ENCODE data around the gene ZFR. TPM values are rescaled to one million over a fixed set of nuclear protein-coding genes. Genes with fewer than 3 reads are reported as not detected.

The ZFR gene
- polyA plus RNA-seq, 1 donor (not counting 4 experiments of a cell fraction or from before 2014, with no cell fraction given) = 58.7 TPM

DNA sequence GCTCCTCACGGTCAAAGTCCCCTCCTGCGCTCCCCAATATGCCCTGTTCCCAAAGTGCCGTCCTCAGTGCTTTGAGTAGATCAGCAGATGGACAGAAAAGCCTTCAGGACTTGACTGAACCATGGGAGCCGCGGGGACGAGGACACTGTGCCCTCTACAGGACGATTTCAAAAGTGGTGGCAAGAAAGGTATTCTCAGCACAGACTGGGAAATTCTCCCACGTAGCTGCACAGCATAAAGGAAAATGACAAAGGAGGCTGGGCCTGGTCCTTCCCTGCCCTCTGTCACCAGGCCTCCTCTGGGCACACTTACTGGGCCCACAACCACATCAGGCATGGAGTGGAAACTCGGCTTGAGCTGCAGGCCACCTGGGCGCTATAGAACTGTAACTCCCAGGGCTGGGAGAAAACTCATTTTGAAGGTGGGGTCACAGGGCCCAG, 115.1 kb downstream of the ZFR start:
- DNase-seq (ENCODE audit: low read depth, low spot score) = no peak
- no peak overlapping the region for H3K4me2 ChIP-seq (ENCODE audit: control insufficient read depth, extremely low read depth, insufficient read depth, low read depth, low read length)
- no peaks in the 10 kb centered on the region for H3K9me3 ChIP-seq (ENCODE audit: control insufficient read depth, low read depth, low read length)
- dilution Hi-C loops (cut with MboI; ENCODE audit: extremely low pct_ligation_motif_present, low sequenced_read_pairs) = no loop called here
- no peak overlapping the region for H3K9ac ChIP-seq (ENCODE audit: control insufficient read depth, extremely low read depth, insufficient read depth, low read length)
- no peak overlapping the region for H2AFZ ChIP-seq (ENCODE audit: control insufficient read depth, low read length)
- H3K9me1 ChIP-seq (ENCODE audit: control insufficient read depth, extremely low read depth, insufficient read depth, low read length) = no peaks in the 10 kb centered on the region
- H3K4me1 ChIP-seq (ENCODE audit: control insufficient read depth, extremely low read depth, insufficient read depth, low read length) = peaks cover 3% of the 10 kb centered on the region
- H3K27me3 ChIP-seq (ENCODE audit: control insufficient read depth, extremely low read depth, insufficient read depth, low read length) = no peaks in the 10 kb centered on the region
- no peak overlapping the region for H3K27ac ChIP-seq (ENCODE audit: control insufficient read depth, insufficient read depth, low read length)
- H3K79me2 ChIP-seq (ENCODE audit: control insufficient read depth, insufficient read depth, low read length) = no peaks in the 10 kb centered on the region
- FAIRE-seq = no peak
- H3K4me3 ChIP-seq (ENCODE audit: control insufficient read depth in 2 of 3, extremely low read depth in 1 of 3, insufficient read depth in 2 of 3, low read depth in 1 of 3, low read length in 3 of 3) = no peak overlapping the region
- no peaks in the 10 kb centered on the region for H3K36me3 ChIP-seq (ENCODE audit: control insufficient read depth in 2 of 2, extremely low read depth in 1 of 2, insufficient read depth in 2 of 2, low read length in 2 of 2)
- H4K20me1 ChIP-seq (ENCODE audit: control insufficient read depth, extremely low read depth, insufficient read depth, low read length) = no peaks in the 10 kb centered on the region
- no peak for TF ChIP-seq EZH2 (IDR thresholded peaks at IDR 0.05; ENCODE audit: low read length)
- TF ChIP-seq, protein P1, sequence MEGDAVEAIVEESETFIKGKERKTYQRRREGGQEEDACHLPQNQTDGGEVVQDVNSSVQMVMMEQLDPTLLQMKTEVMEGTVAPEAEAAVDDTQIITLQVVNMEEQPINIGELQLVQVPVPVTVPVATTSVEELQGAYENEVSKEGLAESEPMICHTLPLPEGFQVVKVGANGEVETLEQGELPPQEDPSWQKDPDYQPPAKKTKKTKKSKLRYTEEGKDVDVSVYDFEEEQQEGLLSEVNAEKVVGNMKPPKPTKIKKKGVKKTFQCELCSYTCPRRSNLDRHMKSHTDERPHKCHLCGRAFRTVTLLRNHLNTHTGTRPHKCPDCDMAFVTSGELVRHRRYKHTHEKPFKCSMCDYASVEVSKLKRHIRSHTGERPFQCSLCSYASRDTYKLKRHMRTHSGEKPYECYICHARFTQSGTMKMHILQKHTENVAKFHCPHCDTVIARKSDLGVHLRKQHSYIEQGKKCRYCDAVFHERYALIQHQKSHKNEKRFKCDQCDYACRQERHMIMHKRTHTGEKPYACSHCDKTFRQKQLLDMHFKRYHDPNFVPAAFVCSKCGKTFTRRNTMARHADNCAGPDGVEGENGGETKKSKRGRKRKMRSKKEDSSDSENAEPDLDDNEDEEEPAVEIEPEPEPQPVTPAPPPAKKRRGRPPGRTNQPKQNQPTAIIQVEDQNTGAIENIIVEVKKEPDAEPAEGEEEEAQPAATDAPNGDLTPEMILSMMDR (optimal IDR thresholded peaks at IDR 0.05 in 1 of 3, IDR thresholded peaks at IDR 0.05 in 1 of 3, conservative IDR thresholded peaks at IDR 0.05 in 1 of 3; ENCODE audit: extremely low read depth in 1 of 3, insufficient read depth in 2 of 3, low read length in 3 of 3) = peak; percentile 67 to 85 (median 68)

DNA sequence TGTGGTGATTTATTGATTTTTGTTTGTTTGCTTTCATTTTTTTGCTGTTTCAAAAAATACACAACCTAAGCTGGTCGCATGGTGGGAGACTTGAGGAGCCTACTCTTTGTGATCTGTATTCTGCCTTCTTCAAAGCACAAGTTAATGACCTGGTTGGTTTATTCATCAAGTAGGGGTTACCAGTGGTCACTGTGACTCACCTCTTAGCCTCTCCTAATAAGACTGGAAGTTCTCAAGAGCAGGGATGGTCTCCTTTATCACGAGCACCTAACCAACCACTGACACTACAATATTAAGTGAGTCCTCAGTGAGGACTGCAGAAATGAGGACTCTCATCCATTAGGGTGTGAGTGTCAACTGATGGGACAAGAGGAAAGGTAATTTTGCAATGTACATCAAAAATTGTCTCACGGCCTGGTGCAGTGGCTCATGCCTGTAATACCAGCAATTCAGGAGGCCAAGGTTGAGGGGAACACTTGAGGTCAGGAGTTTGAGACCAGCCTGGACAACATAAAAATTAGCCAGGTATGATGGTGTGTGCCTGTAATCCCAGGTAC, 118.2 kb downstream of the ZFR start:
- Histone ChIP-seq H3K9ac (ENCODE audit: control insufficient read depth, extremely low read depth, insufficient read depth, low read length) (no peak overlapping the region), H3K4me3 (ENCODE audit: control insufficient read depth in 2 of 3, extremely low read depth in 1 of 3, insufficient read depth in 2 of 3, low read depth in 1 of 3, low read length in 3 of 3) (no peak overlapping the region), H2AFZ (ENCODE audit: control insufficient read depth, low read length) (no peak overlapping the region), H3K36me3 (ENCODE audit: control insufficient read depth in 2 of 2, extremely low read depth in 1 of 2, insufficient read depth in 2 of 2, low read length in 2 of 2) (no peaks in the 10 kb centered on the region), H3K27ac (ENCODE audit: control insufficient read depth, insufficient read depth, low read length) (no peak overlapping the region), H3K27me3 (ENCODE audit: control insufficient read depth, extremely low read depth, insufficient read depth, low read length) (no peaks in the 10 kb centered on the region), H3K9me1 (ENCODE audit: control insufficient read depth, extremely low read depth, insufficient read depth, low read length) (no peaks in the 10 kb centered on the region), H3K79me2 (ENCODE audit: control insufficient read depth, insufficient read depth, low read length) (no peaks in the 10 kb centered on the region), H3K4me1 (ENCODE audit: control insufficient read depth, extremely low read depth, insufficient read depth, low read length) (no peaks in the 10 kb centered on the region), H3K9me3 (ENCODE audit: control insufficient read depth, low read depth, low read length) (peaks cover 5% of the 10 kb centered on the region), H3K4me2 (ENCODE audit: control insufficient read depth, extremely low read depth, insufficient read depth, low read depth, low read length) (no peak overlapping the region), H4K20me1 (ENCODE audit: control insufficient read depth, extremely low read depth, insufficient read depth, low read length) (no peaks in the 10 kb centered on the region)
- FAIRE-seq (no peak), DNase-seq (ENCODE audit: low read depth, low spot score) (no peak)
- dilution Hi-C loops (cut with MboI; ENCODE audit: extremely low pct_ligation_motif_present, low sequenced_read_pairs) = no loop called here
- TF ChIP-seq, protein P1 (optimal IDR thresholded peaks at IDR 0.05 in 1 of 3, IDR thresholded peaks at IDR 0.05 in 1 of 3, conservative IDR thresholded peaks at IDR 0.05 in 1 of 3; ENCODE audit: extremely low read depth in 1 of 3, insufficient read depth in 2 of 3, low read length in 3 of 3) = no peak
- no peak for TF ChIP-seq EZH2 (IDR thresholded peaks at IDR 0.05; ENCODE audit: low read length)

Measured in keratinocyte (primary cell).